Effector memory CD8-positive, alpha-beta T cell (primary cell): ENCODE measurements around the gene ASPDH.

Experiments
- ATAC-seq: fragments of 150-1000 bp; cut with Tn5 transposase; replicated peaks from 2 replicates; pipeline ENCODE4 v1.10.0; 2021; ENCODE audit warnings: mild to moderate bottlenecking, moderate library complexity
- DNase-seq, 3 experiments: peaks; one replicate each; pipeline ENCODE4 v3.0.0; 2021
- H3K27ac Mint-ChIP-seq, 2 donors: one replicate each; pipeline ENCODE4 v1.8.0; 2022; ENCODE audit warnings: mild to moderate bottlenecking in 2 of 2, mixed read lengths in 2 of 2, moderate library complexity in 2 of 2
- H3K27me3 Mint-ChIP-seq, 2 donors: one replicate each; pipeline ENCODE4 v1.8.0; 2022; ENCODE audit warnings: mixed read lengths in 2 of 2
- H3K36me3 Mint-ChIP-seq: one replicate; pipeline ENCODE4 v1.8.0; 2022; ENCODE audit warnings: mild to moderate bottlenecking, moderate library complexity, mixed read lengths; ENCODE audit not compliant: insufficient read depth
- H3K4me1 Mint-ChIP-seq, 2 donors: one replicate each; pipeline ENCODE4 v1.8.0; 2022; ENCODE audit warnings: low read depth in 2 of 2, mixed read lengths in 2 of 2
- H3K4me3 Mint-ChIP-seq, 2 donors: one replicate each; pipeline ENCODE4 v1.8.0; 2022; ENCODE audit warnings: mild to moderate bottlenecking in 2 of 2, mixed read lengths in 2 of 2, moderate library complexity in 2 of 2
- H3K9me3 Mint-ChIP-seq, 2 donors: one replicate each; pipeline ENCODE4 v1.8.0; 2022; ENCODE audit warnings: mixed read lengths in 2 of 2

Gene ASPDH

DNA sequence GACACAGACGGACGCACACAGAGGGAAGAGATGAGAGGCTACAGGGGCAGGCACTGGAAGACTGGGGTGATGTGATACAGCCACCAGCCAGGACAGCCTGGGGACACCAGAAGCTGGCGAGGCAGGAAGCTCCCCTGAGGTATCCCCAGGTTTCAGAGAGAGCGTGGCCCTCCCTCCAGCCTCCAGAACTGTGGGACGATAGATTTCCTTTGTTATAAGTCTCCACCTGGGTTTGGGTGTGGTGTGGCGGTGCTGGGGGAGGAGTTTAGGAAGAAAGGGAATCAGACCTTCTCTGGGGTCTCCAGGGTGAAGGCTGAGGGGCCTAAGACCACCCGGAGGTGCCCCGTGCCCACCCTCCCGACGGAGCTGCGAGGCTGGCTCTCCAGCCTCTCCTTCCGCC is 2.7 kb upstream of the ASPDH start:
- no peak for ATAC-seq
- Mint-ChIP-seq H3K27me3 (peaks cover 0 to 7% of the 10 kb centered on the region in 2 donors), H3K4me3 (no peak overlapping the region), H3K4me1 (peaks cover 3 to 5% of the 10 kb centered on the region in 2 donors), H3K36me3 (peaks cover 15% of the 10 kb centered on the region), H3K27ac (no peak overlapping the region), H3K9me3 (no peaks in the 10 kb centered on the region)
- DNase-seq = no peak

DNA sequence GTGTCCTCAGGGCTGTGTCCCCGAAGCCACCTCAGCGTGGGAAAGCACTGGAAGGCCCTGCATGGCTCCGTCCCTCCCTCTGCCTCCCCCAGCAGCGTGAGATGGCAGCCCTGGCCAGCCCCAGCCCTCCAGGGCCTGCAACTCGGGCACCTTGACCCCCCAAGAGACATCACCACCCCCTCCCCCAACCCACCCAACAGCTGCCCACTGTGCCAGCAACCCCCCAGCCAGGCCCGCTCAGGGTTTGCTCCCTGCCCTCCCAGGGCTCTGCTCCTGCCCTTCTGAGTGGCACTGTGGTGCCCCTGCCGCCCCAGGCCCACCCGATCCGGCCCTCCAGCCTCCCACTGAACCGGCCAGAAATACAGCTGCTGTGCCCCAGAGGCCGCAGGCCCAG is 1.5 kb upstream of the ASPDH start:
- ATAC-seq (no peak), DNase-seq (no peak)
- Mint-ChIP-seq H3K4me1 (peaks cover 10 to 15% of the 10 kb centered on the region in 2 donors), H3K9me3 (peaks cover 0 to 2% of the 10 kb centered on the region in 2 donors), H3K27ac (no peak overlapping the region), H3K36me3 (peaks cover 15% of the 10 kb centered on the region), H3K4me3 (no peak overlapping the region), H3K27me3 (peaks cover 0 to 7% of the 10 kb centered on the region in 2 donors)

DNA sequence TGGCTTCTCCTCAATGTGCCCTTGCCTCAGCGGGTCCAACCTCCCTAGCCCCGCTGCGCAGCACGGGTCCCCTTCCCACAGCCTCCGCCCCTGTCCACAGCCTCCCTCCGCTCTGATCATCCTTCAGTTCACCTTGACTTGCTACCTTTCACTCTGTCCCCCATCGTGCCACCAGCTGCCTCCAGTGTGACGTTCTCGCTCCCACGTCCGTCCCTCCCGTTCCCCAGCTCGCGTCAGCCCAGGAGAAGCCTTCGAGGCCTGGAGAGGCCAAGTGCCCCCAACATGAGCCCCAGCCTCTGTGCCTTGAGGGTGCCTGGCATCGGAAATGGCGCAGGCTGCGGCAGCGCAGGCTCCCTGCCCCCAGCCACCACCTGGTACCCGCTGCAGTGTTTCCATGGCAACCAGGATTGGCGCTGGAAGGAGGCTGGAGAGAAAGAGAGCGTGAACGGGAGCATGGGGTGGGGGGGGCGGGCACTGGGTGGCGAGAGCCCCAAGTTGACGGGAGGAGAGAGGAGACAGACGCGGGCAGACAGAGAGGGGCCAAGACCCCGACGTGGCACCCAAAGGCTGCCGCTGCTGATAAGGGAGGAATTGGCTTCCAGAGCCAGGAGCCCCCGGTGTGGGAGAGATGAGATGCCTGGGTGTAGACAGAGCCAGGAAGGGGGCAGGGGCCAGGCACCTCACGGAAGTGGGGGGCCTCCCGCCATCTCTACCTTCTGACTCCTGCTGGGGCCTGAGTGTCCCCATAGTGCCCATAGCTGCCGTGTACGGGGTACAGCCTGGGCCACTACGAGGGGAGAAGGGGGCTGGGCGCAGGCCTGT is 844 bp upstream of the ASPDH start:
- Mint-ChIP-seq H3K27me3 (peaks cover 0 to 7% of the 10 kb centered on the region in 2 donors), H3K9me3 (peaks cover 0 to 2% of the 10 kb centered on the region in 2 donors), H3K4me1 (peaks cover 10 to 16% of the 10 kb centered on the region in 2 donors), H3K36me3 (peaks cover 18% of the 10 kb centered on the region), H3K4me3 (no peak overlapping the region), H3K27ac (peak overlapping the region in 1 of 2 donors; percentile 31)
- DNase-seq = no peak
- ATAC-seq = no peak

DNA sequence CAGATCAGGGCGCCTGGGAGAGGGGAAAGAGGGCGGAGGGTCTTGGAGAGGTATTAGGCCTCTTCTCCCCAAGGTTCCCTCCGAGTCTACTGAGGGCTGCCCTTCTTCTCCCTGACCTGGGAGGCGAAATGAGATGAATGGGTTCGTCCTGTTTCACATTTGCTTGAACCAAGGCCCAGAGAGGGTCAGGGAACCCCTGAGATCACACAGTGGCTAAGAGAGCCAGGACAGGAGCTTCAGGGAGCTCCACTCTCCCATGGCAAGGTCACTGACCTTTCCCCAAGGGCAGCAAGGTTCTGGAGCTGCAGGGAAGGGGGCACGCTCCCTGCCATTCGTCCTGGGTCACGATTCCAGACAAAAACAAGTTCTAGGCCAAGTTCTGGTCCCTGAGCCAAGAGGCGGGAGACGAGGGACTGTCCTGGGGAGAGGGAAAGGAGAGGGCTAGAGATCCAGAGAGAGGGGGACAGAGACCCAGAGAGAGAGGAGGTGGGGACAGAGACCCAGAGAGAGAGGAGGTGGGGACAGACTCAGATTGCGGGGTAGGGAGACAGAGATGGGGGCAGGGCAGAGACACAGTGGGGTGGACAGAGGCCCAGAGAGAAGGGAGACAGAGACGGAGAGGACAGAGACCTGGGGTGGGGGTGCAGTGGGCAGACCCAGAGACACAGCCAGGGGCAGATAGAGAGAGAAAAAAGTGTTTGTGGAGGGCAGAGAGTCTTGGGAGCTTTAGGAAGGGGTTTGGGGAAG is 541 bp downstream of the ASPDH start:
- Mint-ChIP-seq H3K9me3 (peaks cover 0 to 2% of the 10 kb centered on the region in 2 donors), H3K36me3 (peaks cover 19% of the 10 kb centered on the region), H3K27me3 (peaks cover 0 to 7% of the 10 kb centered on the region in 2 donors), H3K4me3 (peak overlapping the region in 1 of 2 donors; percentile 75), H3K4me1 (peaks cover 13 to 16% of the 10 kb centered on the region in 2 donors), H3K27ac (peak overlapping the region; percentile 41 to 92)
- ATAC-seq (no peak), DNase-seq (no peak)

DNA sequence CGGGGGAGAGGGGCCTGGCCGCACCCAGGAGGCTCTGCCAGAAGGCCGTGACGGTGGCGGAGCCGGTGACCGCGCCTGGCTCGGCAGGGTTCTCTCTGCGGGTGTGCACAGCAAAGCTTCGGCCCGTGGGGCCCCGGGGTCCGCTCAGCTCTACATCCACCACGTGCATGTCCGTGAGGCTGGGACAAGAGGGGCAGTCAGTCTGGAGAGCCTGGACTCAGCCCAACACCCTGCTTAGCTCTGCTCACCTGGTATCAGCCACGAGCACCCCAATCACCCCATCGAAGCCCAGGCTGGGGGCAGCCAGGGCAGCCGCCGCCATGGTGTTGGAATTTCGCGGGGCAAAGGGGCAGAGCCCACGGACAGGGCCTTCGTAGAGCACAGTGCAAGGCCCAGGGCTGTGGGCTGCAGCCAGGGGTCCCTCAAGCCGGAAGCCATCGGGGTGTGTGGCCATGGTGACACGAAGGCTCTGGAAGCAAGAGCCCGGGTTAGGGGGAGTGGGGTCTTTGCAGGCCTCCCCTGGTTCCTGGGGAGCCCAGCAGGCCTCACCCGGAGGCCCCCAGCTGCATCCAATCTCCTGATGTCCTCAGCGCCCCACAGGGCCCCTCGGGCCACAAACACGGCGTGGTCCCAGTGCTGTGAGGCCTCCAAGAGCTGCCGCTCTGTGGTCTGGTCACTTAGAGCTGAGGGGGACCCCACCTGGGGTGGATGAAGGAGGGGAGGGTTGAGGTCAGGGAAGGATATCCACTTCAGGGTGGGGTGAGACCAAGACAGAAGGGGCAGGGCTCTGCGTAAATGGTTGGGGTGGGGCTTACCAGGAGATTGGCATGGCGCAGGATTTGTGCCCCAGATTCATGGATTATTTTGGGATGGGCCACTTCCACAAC is 1.4 kb downstream of the ASPDH start:
- no peak for ATAC-seq
- peak overlapping the region; percentile 75 to 82 for H3K4me3 Mint-ChIP-seq

DNA sequence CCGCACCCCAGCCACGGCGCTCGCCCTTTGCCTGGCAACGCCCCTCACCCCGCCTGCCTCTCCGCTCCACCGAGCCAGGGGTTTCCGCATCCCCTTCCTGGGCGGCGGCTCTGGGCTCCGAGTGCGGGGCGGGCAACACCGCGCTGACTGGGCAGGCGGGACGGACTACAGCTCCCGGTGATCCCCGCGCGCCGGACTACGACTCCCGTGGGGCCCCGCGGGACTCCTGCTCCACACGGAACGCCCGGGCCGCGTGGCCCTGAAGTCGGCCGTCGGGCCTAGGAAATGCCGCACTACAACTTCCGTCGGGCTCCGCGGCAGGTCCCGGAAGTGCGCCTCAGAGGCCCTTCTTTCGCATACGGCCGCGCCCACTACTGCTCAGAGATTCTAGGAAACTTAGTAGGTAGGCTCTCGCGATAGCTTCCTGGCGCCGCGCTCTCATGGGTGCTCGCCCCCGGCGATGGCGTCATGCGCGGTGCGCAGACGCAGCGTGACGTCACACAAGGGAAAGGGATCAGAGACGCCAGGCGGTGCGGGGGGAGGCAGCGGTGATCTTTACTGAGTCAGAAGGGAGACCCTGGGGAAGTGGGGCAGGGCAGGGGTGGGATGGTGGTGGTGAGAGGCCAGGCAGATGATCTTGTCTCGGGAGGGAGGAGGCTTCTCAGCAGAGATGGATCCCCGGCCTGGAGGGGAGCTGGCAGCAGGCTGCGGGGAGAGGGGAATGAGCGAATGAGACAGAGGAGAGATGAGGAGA is 2.5 kb downstream of the ASPDH start, which contains the start of gene JOSD2:
Gene JOSD2, minus strand, starts transcription at position 123 of the 754 bp plus-strand sequence. CDS start 760 bp downstream, outside the sequence.
- Mint-ChIP-seq H3K4me3 (peak within 1 kb of the TSS; percentile 75 to 82), H3K27me3 (peaks cover 0 to 7% of the 10 kb centered on the region in 2 donors), H3K36me3 (peaks cover 18% of the 10 kb centered on the region), H3K4me1 (peaks cover 13 to 16% of the 10 kb centered on the region in 2 donors), H3K27ac (peak within 1 kb of the TSS; percentile 92 to 97), H3K9me3 (peaks cover 0 to 2% of the 10 kb centered on the region in 2 donors)
- ATAC-seq (peak; percentile 90), DNase-seq (peak; percentile 93 to 95 (median 94))

More for the DNA sequence above, 1.4 kb downstream of the ASPDH start:
- no peak for DNase-seq
- peaks cover 13 to 16% of the 10 kb centered on the region in 2 donors for H3K4me1 Mint-ChIP-seq
- peaks cover 0 to 7% of the 10 kb centered on the region in 2 donors for H3K27me3 Mint-ChIP-seq
- peaks cover 19% of the 10 kb centered on the region for H3K36me3 Mint-ChIP-seq
- peaks cover 0 to 2% of the 10 kb centered on the region in 2 donors for H3K9me3 Mint-ChIP-seq
- H3K27ac Mint-ChIP-seq = peak overlapping the region; percentile 92 to 97

DNA sequence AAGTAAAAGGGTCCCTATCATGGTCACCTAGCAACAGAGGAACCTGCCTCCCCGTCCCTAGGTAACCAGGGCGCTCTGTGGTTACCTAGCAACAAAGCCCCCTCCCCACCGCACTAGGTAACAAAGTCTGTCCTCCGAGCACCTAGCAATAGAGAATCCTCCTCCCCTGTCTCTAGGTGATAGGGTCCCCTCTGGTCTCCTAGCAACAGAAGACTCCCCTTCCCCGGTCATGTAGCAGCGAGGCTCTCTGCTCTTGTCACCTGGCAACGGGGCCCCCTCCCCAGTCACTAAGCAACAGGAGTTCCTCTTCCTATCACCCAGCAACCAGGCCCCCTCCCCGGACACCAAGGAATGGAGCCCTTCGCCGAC is 3.0 kb downstream of the ASPDH start:
- H3K4me3 Mint-ChIP-seq = peak overlapping the region; percentile 75 to 82
- peaks cover 13 to 16% of the 10 kb centered on the region in 2 donors for H3K4me1 Mint-ChIP-seq
- H3K36me3 Mint-ChIP-seq = peaks cover 16% of the 10 kb centered on the region
- ATAC-seq = peak; percentile 3
- peaks cover 0 to 7% of the 10 kb centered on the region in 2 donors for H3K27me3 Mint-ChIP-seq
- peak overlapping the region; percentile 92 to 97 for H3K27ac Mint-ChIP-seq
- H3K9me3 Mint-ChIP-seq = peaks cover 0 to 2% of the 10 kb centered on the region in 2 donors
- peak in 2 of 3 experiments; percentile 18 to 21 for DNase-seq

DNA sequence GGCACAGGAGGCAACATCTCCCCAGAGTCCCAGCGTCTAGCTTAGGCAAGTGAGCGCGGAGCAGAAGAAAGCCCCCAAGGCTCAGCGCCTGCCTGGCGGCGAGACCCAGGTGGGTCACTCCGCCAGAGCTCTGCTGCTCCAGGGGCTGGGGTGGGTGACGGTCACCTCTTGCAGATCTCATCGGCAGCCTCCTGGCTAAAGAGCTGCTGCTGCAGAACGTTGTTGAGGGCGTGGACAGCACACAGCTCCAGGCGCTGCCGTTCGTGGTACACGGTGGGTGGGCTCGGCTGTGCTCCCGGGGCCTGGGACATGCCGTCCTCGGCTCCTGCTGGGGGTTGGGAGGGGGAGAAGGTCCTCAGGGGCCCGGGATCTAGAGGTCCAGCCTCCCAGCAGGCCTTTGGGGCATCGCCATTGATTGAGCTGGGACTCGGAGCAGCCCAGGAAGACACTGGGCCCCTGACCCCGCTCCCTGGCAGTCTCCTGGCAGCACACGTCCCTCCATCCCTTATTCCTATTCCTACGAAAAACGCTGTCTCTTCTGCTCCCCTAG is 3.5 kb downstream of the ASPDH start:
- Mint-ChIP-seq H3K4me3 (peak overlapping the region; percentile 75 to 82), H3K27me3 (peaks cover 0 to 7% of the 10 kb centered on the region in 2 donors), H3K9me3 (peaks cover 0 to 2% of the 10 kb centered on the region in 2 donors), H3K27ac (peak overlapping the region; percentile 92 to 97), H3K4me1 (peaks cover 13 to 16% of the 10 kb centered on the region in 2 donors), H3K36me3 (peaks cover 16% of the 10 kb centered on the region)
- no peak for DNase-seq
- no peak for ATAC-seq

DNA sequence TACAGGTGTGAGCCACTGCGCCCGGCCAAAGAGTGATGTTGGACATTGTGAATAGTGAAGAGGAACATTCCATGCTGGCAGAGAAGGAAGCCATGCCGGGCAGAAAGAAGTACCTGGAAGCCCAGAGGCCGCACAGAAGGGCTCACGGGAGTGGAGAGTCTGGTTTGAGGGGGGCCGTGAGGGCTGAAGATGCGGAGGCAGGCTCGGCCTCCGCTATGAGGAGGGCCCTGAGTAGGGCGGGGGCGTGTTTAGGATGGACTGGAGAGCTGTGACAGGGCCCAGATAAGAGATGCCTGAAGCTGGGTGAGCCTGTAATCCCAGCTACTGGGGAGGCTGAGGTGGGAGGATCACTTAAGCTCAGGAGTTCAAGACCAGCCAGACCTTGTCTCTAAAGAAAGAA is 4.3 kb downstream of the ASPDH start:
- peak overlapping the region; percentile 80 for H3K27ac Mint-ChIP-seq
- H3K27me3 Mint-ChIP-seq = peaks cover 0 to 3% of the 10 kb centered on the region in 2 donors
- peaks cover 0 to 2% of the 10 kb centered on the region in 2 donors for H3K9me3 Mint-ChIP-seq
- DNase-seq (no peak), ATAC-seq (no peak)
- peaks cover 14% of the 10 kb centered on the region for H3K36me3 Mint-ChIP-seq
- H3K4me1 Mint-ChIP-seq = peaks cover 13 to 16% of the 10 kb centered on the region in 2 donors
- peak overlapping the region; percentile 32 to 75 for H3K4me3 Mint-ChIP-seq

DNA sequence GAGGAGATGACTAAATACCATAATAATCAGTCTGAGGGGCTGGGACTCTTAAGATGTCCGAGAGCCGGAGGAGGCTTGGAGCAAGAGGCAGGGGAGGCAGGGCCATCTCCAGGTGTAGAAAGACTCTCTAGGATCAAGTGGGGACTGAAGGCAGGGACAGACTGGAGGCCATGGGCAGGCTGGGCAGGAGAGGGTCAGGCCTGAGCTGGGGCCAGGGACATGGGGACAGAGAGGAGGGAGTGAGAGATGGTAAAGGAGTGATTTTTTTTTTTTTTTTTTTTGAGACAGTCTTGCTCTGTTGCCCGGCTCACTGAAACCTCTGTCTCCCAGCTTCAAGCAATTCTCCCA is 4.9 kb downstream of the ASPDH start:
- peak overlapping the region; percentile 80 for H3K27ac Mint-ChIP-seq
- H3K27me3 Mint-ChIP-seq = no peaks in the 10 kb centered on the region
- H3K36me3 Mint-ChIP-seq = peaks cover 12% of the 10 kb centered on the region
- peaks cover 11 to 16% of the 10 kb centered on the region in 2 donors for H3K4me1 Mint-ChIP-seq
- H3K4me3 Mint-ChIP-seq = no peak overlapping the region
- H3K9me3 Mint-ChIP-seq = peaks cover 0 to 2% of the 10 kb centered on the region in 2 donors
- DNase-seq (no peak), ATAC-seq (no peak)

DNA sequence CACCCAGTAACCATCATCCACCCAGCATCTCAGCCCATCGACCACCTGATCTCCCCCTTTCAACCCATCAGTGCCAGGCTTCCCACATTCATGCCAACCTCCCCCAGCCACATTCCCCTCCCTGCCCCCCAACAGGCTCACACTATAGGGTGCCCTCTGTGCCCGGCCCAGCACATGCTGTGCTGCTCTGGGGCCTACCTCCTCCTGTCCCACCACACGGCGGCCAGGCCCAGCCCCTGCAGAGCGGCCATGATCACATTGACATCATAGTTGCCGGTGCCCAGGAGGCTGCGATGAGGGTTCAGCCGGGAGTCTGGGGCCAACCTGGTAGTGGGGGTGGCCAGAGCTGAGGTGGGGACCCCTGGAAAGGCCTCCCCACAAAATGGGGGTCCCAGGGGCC is 6.3 kb downstream of the ASPDH start:
- no peak overlapping the region for H3K27ac Mint-ChIP-seq
- no peaks in the 10 kb centered on the region for H3K27me3 Mint-ChIP-seq
- DNase-seq = no peak
- peaks cover 0 to 2% of the 10 kb centered on the region in 2 donors for H3K9me3 Mint-ChIP-seq
- no peak for ATAC-seq
- no peak overlapping the region for H3K4me3 Mint-ChIP-seq
- peaks cover 11 to 16% of the 10 kb centered on the region in 2 donors for H3K4me1 Mint-ChIP-seq
- peaks cover 12% of the 10 kb centered on the region for H3K36me3 Mint-ChIP-seq

DNA sequence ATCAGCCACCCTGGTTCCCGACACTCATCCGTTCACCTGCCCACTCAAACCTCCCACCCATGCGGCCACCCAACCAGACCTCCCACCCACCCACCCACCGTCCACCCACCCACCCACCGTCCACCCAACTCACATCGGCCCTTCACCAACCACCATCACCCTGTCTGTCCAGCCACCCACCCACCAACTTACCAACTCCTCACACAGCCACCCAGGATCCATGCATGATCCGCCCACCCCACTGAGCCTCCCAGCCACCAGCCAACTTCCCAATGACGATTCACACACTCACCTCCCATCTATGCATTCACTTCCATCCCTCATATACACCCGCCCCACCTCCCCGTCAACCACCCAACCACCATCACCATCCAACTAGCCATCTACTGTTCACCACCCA is 7.0 kb downstream of the ASPDH start:
- Mint-ChIP-seq H3K36me3 (peaks cover 10% of the 10 kb centered on the region), H3K4me3 (no peak overlapping the region), H3K27me3 (no peaks in the 10 kb centered on the region), H3K9me3 (peaks cover 0 to 2% of the 10 kb centered on the region in 2 donors), H3K27ac (no peak overlapping the region), H3K4me1 (peaks cover 11 to 13% of the 10 kb centered on the region in 2 donors)
- ATAC-seq (no peak), DNase-seq (no peak)
